Osteoblast (primary cell): Measurements from ENCODE around the gene MTFR1L. TPM values are rescaled to one million over a fixed set of nuclear protein-coding genes. Genes with fewer than 3 reads are reported as not detected.
A peak's percentile ranks its signal among the peaks of the same experiment; 100 is the strongest.

Source experiments
- DNase-seq: peaks from one replicate; pipeline ENCODE4 v3.0.0; 2011; ENCODE audit warnings: low spot score, mixed read lengths; ENCODE audit not compliant: insufficient read length; ENCODE audit errors: missing footprints
- H2AFZ ChIP-seq: 2 replicates; pipeline ENCODE4 v1.6.0; 2011; ENCODE audit warnings: mild to moderate bottlenecking, low read length
- H3K27ac ChIP-seq: 2 replicates; pipeline ENCODE4 v1.5.1; 2011; ENCODE audit warnings: mild to moderate bottlenecking, low read depth, low read length, moderate library complexity
- H3K27me3 ChIP-seq: 2 replicates; pipeline ENCODE4 v1.6.0; 2012; ENCODE audit warnings: mild to moderate bottlenecking, control low read depth, inconsistent platforms, low read length, moderate library complexity; ENCODE audit not compliant: insufficient read depth
- H3K36me3 ChIP-seq: 2 replicates; pipeline ENCODE4 v1.5.1; 2011; ENCODE audit warnings: mild to moderate bottlenecking, low read length, control low read depth, moderate library complexity; ENCODE audit not compliant: insufficient read depth
- H3K4me1 ChIP-seq: 2 replicates; pipeline ENCODE4 v1.5.1; 2011; ENCODE audit warnings: mild to moderate bottlenecking, low read length, control low read depth, moderate library complexity; ENCODE audit not compliant: insufficient read depth
- H3K4me2 ChIP-seq: 2 replicates; pipeline ENCODE4 v1.6.0; 2011; ENCODE audit warnings: mild to moderate bottlenecking, low read length; ENCODE audit not compliant: insufficient read depth
- H3K4me3 ChIP-seq: fragments of 200-600 bp; sonication (generic); 3 replicates; pipeline ENCODE4 v1.5.1; 2012; ENCODE audit warnings: mild to moderate bottlenecking, low read length, inconsistent platforms; ENCODE audit not compliant: insufficient read depth
- H3K79me2 ChIP-seq: 2 replicates; pipeline ENCODE4 v1.6.0; 2012; ENCODE audit warnings: mild to moderate bottlenecking, low read length, control low read depth, inconsistent platforms; ENCODE audit not compliant: insufficient read depth
- H3K9me3 ChIP-seq: 2 replicates; pipeline ENCODE4 v1.5.1; 2011; ENCODE audit warnings: low read depth, low read length, control low read depth
- H4K20me1 ChIP-seq: 2 replicates; pipeline ENCODE4 v1.6.0; 2012; ENCODE audit warnings: mild to moderate bottlenecking, low read length, control low read depth; ENCODE audit not compliant: insufficient read depth
- CTCF ChIP-seq: IDR thresholded peaks from 2 replicates; pipeline ENCODE4 v1.5.1; 2011; ENCODE audit warnings: mild to moderate bottlenecking, low read depth, low read length, moderate library complexity; ENCODE audit errors: extremely low read depth
- total RNA-seq: library from RNA; depleted of rRNA; stranded (reverse); fragments of >200 nt; gene quantifications from 2 replicates; pipeline ENCODE4 v1.2.3, GENCODE V29; 2012

The MTFR1L gene
- total RNA-seq, 1 donor, result 47.4 TPM

DNA sequence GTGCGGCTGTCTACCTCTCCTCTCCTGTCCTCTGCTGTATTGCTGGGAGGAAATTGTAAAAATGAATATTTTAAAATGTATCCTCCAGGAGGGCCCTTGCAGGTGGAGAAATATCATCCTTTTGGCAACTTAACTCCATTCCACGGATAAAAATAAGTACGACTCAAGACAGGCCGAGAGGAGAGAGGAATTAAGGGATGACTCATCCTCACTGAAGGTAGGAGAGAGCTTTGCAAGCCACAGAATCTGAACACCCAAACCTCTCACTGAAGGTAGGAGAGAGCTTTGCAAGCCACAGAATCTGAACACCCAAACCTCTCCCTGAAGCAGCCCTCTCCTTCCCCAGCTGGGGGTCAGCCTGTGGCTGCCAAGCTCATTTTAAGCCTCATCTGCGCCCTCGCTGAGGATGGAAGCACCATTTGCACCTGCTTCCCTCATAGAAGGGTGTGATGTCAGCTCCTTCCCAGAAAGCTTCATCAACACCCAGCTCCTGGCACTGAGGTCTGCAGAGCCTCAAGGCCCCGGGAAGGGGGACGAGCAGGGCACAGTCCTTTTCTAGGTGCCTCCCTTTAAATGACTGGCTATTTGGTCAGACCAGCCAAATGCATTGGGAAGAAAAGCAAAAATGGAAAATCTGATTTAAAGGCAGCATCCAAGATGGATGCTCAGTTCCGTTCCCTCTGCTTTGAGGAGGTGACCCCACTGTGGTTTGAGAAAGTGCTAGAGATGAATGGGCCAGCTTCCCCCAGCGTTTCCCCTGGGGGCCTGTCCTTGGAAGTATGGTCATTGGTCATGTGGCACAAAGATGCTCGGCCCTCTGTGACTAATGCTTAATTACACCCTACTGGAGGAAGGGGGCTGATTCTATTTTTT, 32.6 kb upstream of the MTFR1L start:
- Histone ChIP-seq H3K4me2 (peak overlapping the region; percentile 50), H3K9me3 (no peaks in the 10 kb centered on the region), H3K27me3 (no peaks in the 10 kb centered on the region), H3K27ac (no peak overlapping the region), H3K36me3 (no peaks in the 10 kb centered on the region), H3K4me1 (peaks cover 13% of the 10 kb centered on the region), H4K20me1 (no peaks in the 10 kb centered on the region), H2AFZ (peak overlapping the region; percentile 5), H3K79me2 (no peaks in the 10 kb centered on the region), H3K4me3 (no peak overlapping the region)
- peak; percentile 94 for DNase-seq
- no peak for TF ChIP-seq CTCF

DNA sequence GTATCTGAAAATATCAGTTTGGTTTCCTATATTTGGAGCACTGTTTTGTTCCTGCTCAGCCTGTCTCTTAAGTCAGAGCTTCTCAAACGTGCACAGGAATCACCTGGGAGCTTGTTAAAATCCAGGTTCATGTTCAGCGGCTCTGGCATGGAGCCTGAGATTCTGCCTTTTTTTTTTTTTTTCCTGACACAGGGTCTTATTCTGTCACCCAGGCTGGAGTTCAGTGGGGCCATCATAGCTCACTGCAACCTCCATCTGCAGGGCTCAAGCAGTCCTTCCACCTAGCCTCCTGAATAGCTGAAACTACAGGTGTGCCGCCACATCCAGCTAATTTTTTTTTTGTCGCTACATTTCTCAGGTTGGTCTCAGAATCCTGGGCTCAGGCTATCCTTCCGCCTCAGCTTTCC, 32.0 kb upstream of the MTFR1L start:
- Histone ChIP-seq H3K9me3 (no peaks in the 10 kb centered on the region), H4K20me1 (no peaks in the 10 kb centered on the region), H3K27ac (no peak overlapping the region), H3K4me2 (peak overlapping the region; percentile 50), H2AFZ (peak overlapping the region; percentile 5), H3K79me2 (no peaks in the 10 kb centered on the region), H3K36me3 (no peaks in the 10 kb centered on the region), H3K27me3 (no peaks in the 10 kb centered on the region), H3K4me1 (peaks cover 13% of the 10 kb centered on the region), H3K4me3 (no peak overlapping the region)
- TF ChIP-seq CTCF, result no peak
- no peak for DNase-seq

GRCh38 chr1:25790472-25790871, 29.3 kb upstream of the MTFR1L start:
- Histone ChIP-seq H3K9me3 (no peaks in the 10 kb centered on the region), H3K36me3 (no peaks in the 10 kb centered on the region), H4K20me1 (no peaks in the 10 kb centered on the region), H3K4me2 (no peak overlapping the region), H3K79me2 (no peaks in the 10 kb centered on the region), H3K27me3 (no peaks in the 10 kb centered on the region), H2AFZ (no peak overlapping the region), H3K4me1 (peaks cover 31% of the 10 kb centered on the region), H3K4me3 (no peak overlapping the region), H3K27ac (no peak overlapping the region)
- no peak for TF ChIP-seq CTCF
- no peak for DNase-seq

DNA sequence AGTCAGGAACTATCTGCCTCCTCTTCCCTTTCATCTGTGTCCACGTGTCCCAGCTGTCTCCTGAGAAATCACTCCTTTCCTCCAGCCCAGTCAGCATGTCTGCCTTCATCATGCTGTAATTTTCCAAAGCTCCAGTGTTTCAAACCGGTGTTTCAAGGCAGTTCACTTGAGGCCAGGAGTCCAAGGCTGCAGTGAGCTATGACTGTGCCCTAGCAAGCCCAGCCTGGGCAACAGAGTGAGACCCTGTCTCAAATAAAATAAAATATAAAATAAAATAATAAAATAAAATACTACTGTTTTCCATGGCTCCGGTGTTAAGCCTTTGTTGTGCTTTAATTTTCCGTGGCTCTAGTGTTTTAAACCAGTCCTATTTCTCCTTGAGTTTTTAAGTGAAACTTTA, 27.6 kb upstream of the MTFR1L start:
- no peak for TF ChIP-seq CTCF
- Histone ChIP-seq H3K4me1 (peaks cover 28% of the 10 kb centered on the region), H4K20me1 (no peaks in the 10 kb centered on the region), H3K36me3 (no peaks in the 10 kb centered on the region), H3K79me2 (no peaks in the 10 kb centered on the region), H3K27ac (no peak overlapping the region), H3K27me3 (no peaks in the 10 kb centered on the region), H3K4me2 (no peak overlapping the region), H2AFZ (no peak overlapping the region), H3K9me3 (no peaks in the 10 kb centered on the region), H3K4me3 (no peak overlapping the region)
- no peak for DNase-seq
